ENCODE measurements around the gene LTA4H.

LTA4H gene

GRCh38 chr12:96057986-96058553, 22.7 kb upstream of the LTA4H start:
- TF ChIP-seq CTCF (IDR thresholded peaks at IDR 0.05; ENCODE audit: control insufficient read depth, insufficient read depth, low read depth, low read length, missing control alignments) = no peak
- DNase-seq (ENCODE audit: low read depth) = no peak
- H3K4me3 ChIP-seq (ENCODE audit: control insufficient read depth, low read depth, low read length) = no peak overlapping the region

DNA sequence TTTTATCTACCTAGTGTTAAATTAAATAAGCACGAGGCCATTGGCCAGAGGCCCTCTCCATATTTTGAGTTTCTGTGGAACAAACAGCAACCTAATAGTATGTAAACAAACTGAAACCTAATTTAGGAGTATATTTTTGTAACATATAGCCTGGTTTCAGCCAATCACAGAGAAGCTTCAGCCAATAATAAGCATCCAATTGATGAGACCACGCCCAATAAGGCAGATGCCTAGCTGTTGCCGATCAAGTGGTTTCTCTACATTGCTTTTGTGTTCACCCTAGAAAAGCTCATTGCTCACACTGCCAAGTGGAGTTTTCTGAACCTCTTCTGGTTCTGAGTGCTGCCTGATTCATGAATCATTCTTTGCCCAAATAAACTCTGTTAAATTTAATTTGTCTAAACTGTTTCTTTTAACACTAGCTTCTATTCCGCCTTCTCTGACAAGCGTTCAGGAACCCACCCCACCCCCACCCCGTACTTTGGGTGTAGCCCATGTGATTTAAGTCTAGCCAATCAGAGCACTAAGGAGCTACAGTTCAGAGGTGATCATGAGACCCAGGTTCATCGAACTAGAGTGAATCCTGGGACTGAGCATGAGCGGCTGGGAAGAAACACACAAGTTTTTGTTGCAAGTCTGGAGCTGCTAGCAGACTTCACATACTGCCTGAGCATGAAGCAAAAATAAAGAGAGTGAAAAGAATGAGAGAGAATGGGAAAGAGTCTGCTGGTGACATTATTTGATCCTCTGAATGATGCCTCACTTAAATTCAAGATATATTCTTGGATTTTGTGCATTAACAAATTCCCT, 21.5 kb upstream of the LTA4H start:
- no peak for DNase-seq (ENCODE audit: low read depth)
- no peak overlapping the region for H3K4me3 ChIP-seq (ENCODE audit: control insufficient read depth, low read depth, low read length)
- no peak for TF ChIP-seq CTCF (IDR thresholded peaks at IDR 0.05; ENCODE audit: control insufficient read depth, insufficient read depth, low read depth, low read length, missing control alignments)

DNA sequence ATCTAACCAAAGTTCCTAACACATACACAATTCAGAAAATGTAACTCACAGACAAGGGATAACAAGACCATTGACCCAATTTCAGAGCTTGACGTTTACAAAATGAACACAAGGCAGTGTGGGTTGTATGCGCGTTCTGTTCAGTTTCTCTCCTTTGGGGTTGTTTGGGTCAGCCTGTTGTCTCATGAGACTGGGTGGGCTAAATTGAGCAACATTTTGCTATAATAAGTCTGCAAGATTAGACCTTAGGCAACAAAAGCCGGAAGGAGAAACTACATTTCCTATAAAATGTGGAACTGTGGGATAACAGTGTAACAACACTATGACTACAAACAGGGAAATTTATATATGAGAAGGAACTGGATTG, 18.8 kb upstream of the LTA4H start:
- TF ChIP-seq CTCF (IDR thresholded peaks at IDR 0.05; ENCODE audit: control insufficient read depth, insufficient read depth, low read depth, low read length, missing control alignments) = no peak
- no peak for DNase-seq (ENCODE audit: low read depth)
- no peak overlapping the region for H3K4me3 ChIP-seq (ENCODE audit: control insufficient read depth, low read depth, low read length)

DNA sequence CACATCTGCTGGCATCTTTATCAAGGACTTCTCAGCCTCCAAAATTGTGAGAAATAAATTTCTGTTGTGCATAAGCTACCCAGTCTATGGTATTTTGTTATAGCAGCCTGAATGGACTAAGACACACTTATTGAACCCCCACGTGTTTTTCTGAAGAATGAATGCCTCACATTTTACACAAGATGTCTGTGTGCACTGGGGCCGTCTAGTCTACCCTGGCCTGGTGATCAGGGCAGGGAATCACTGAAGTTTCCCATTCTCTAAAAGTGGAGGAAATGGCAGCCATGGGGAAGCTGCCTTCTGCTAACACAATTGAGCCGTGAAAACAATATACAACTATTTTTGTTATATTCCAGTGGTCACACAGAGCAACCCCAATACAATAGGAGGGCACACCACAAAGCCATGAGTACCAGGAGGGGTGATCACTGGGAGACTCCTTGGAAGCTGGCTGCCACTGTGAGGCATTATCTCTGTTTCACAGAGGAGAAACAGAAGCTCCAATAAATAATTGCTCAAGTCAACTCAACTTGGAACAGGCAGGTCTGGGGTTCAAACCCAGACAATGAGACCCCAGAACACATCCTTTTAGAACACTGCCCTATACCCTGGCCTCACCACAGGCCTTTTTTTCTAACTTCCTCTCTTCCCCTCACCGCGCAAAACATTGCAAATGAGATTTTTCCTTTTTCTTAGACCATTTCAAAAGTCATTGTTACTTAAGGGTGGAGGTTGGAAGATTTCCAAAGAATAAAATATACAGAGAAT, 18.3 kb upstream of the LTA4H start:
- H3K4me3 ChIP-seq (ENCODE audit: control insufficient read depth, low read depth, low read length) = no peak overlapping the region
- no peak for TF ChIP-seq CTCF (IDR thresholded peaks at IDR 0.05; ENCODE audit: control insufficient read depth, insufficient read depth, low read depth, low read length, missing control alignments)
- DNase-seq (ENCODE audit: low read depth) = no peak

DNA sequence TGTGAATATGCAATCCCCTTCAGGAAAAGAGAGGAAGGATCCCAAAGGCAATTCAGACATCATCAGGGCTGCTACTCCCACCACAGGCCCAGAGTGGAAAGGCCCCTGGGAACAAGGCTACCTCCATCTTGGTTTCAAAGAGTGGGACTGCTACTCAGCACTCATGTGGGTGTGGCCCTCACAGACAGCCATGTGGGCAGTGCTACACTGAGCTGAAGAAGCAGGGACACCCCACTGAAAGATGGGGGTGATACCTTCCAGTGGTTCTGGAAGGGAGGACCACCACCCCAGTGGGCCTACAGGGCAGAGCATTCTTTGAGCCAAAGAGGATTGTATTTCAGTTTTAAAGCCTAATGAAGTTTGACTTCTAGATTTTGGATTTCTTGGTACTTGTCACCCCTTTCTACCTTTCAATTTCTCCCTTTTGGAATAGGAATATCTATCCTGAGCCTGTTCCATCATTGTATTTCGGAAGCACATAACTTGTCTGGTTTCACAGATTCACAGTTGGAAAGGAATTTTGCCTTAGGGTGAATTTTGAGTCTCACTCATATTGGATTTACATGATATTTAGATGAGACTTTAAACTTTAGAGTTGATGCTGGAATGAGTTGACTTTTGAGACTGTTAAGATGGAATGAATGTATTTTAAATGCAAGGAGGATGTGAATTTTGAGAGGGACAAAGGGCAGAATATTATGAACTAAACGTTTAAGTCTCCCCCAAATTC, 16.5 kb upstream of the LTA4H start:
- no peak overlapping the region for H3K4me3 ChIP-seq (ENCODE audit: control insufficient read depth, low read depth, low read length)
- TF ChIP-seq CTCF (IDR thresholded peaks at IDR 0.05; ENCODE audit: control insufficient read depth, insufficient read depth, low read depth, low read length, missing control alignments) = no peak
- DNase-seq (ENCODE audit: low read depth) = no peak

- TF ChIP-seq CTCF (IDR thresholded peaks at IDR 0.05; ENCODE audit: control insufficient read depth, insufficient read depth, low read depth, low read length, missing control alignments) = no peak
- DNase-seq (ENCODE audit: low read depth) = no peak
- no peak overlapping the region for H3K4me3 ChIP-seq (ENCODE audit: control insufficient read depth, low read depth, low read length)
Measured at GRCh38 chr12:96050139-96050538, 14.8 kb upstream of the LTA4H start.

Data from AG09309 (cell line).